ENCODE measurements around the gene THRB. TPM values are rescaled to one million over a fixed set of nuclear protein-coding genes. Genes with fewer than 3 reads are reported as not detected.

THRB gene
- total and polyA plus RNA-seq, 9 of the 15 experiments (the other 6 are each of a cell fraction or from before 2014, with no cell fraction given): 1.7 to 14.9 (median 6.9) TPM

- in situ Hi-C loops (cut with MboI): no loop called here
- BruUV-seq (replicated peaks): no TSS peak
These were observed 60.0 kb downstream of the THRB start for GRCh38 chr3:24434651-24435050.

GRCh38 chr3:24433838-24434591 is 60.6 kb downstream of the THRB start:
- no peaks in the 10 kb centered on the region for H3K79me2 ChIP-seq (ENCODE audit: control insufficient read depth, insufficient read depth, low read length)
- no peak for ATAC-seq
- H3K4me3 ChIP-seq: no peak overlapping the region
- DNase-seq (ENCODE audit: extremely low read depth in 1 of 4, low spot score in 3 of 4): no peak
- H3K9me1 ChIP-seq (ENCODE audit: control insufficient read depth, insufficient read depth, low read length): no peaks in the 10 kb centered on the region
- no peaks in the 10 kb centered on the region for H4K20me1 ChIP-seq (replicated peaks; ENCODE audit: control insufficient read depth, insufficient read depth, low read length)
- no peaks in the 10 kb centered on the region for H3K9me3 ChIP-seq (replicated peaks; ENCODE audit: control insufficient read depth, insufficient read depth, low read depth, low read length)
- ChIA-PET CTCF (ENCODE audit: low intra/inter-chr PET ratio) (no interaction called here), POLR2A (interaction anchor here (0.7 to 1.9 kb wide), 4 partner anchors 8 to 240 kb away, joined by 3 to 4 read pairs (median 3); no protein-coding TSS in a partner anchor)
- H3K27ac ChIP-seq (ENCODE audit: extremely low read depth, low read depth, low read length): no peak overlapping the region
- no peaks in the 10 kb centered on the region for H3K36me3 ChIP-seq (ENCODE audit: control insufficient read depth, insufficient read depth, low read length)
- 47% methylated on average over 5 of the region's 5 CpGs for WGBS (ENCODE audit: insufficient coverage, low coverage, missing lambda C conversion rate)
- H2AFZ ChIP-seq (ENCODE audit: low read depth, low read length): no peak overlapping the region
- FAIRE-seq: no peak
- no peaks in the 10 kb centered on the region; a peak in 2 of 5 replicates for H3K4me1 ChIP-seq (replicated peaks in 1 of 2; ENCODE audit: control insufficient read depth in 2 of 2, insufficient read depth in 2 of 2, low read length in 2 of 2)
- no TSS peak for BruUV-seq (replicated peaks)
- no peaks in the 10 kb centered on the region for H3K27me3 ChIP-seq (ENCODE audit: control insufficient read depth in 2 of 2, insufficient read depth in 2 of 2, low read length in 2 of 2)
- H3K9ac ChIP-seq (ENCODE audit: insufficient read depth in 1 of 2, low read depth in 2 of 2, low read length in 2 of 2): no peak overlapping the region
- intact Hi-C loops (cut with micrococcal nuclease) (no loop called here), in situ Hi-C loops (cut with MboI) (no loop called here)
- no peak overlapping the region for H3K4me2 ChIP-seq (ENCODE audit: insufficient read depth, low read length)
- TF ChIP-seq RBBP5 (IDR thresholded peaks at IDR 0.05; ENCODE audit: borderline replicate concordance, insufficient read depth, low read length, poor library complexity, severe bottlenecking) (no peak), ZNF431 (CRISPR knock-in tag; IDR thresholded peaks at IDR 0.05) (no peak), ZNF311 (CRISPR knock-in tag; IDR thresholded peaks at IDR 0.05) (no peak), ZFP1 (CRISPR knock-in tag; IDR thresholded peaks at IDR 0.05) (no peak), CEBPZ (IDR thresholded peaks at IDR 0.05; ENCODE audit: borderline replicate concordance, low read depth, low read length) (no peak), TRIM24 (IDR thresholded peaks at IDR 0.05) (no peak), ZHX1 (conservative IDR thresholded peaks at IDR 0.05; ENCODE audit: low read length) (no peak), PYGO2 (tag; IDR thresholded peaks at IDR 0.05) (no peak)

More at GRCh38 chr3:24434651-24435050, 60.0 kb downstream of the THRB start:
- DNase-seq (ENCODE audit: extremely low read depth in 1 of 4, low spot score in 3 of 4): no peak
- Histone ChIP-seq H3K9me1 (ENCODE audit: control insufficient read depth, insufficient read depth, low read length) (no peaks in the 10 kb centered on the region), H3K4me3 (no peak overlapping the region), H3K4me2 (ENCODE audit: insufficient read depth, low read length) (no peak overlapping the region), H3K27me3 (ENCODE audit: control insufficient read depth in 2 of 2, insufficient read depth in 2 of 2, low read length in 2 of 2) (no peaks in the 10 kb centered on the region), H3K9me3 (replicated peaks; ENCODE audit: control insufficient read depth, insufficient read depth, low read depth, low read length) (no peaks in the 10 kb centered on the region), H4K20me1 (replicated peaks; ENCODE audit: control insufficient read depth, insufficient read depth, low read length) (no peaks in the 10 kb centered on the region), H3K4me1 (replicated peaks in 1 of 2; ENCODE audit: control insufficient read depth in 2 of 2, insufficient read depth in 2 of 2, low read length in 2 of 2) (no peaks in the 10 kb centered on the region; a peak in 2 of 5 replicates), H3K27ac (ENCODE audit: extremely low read depth, low read depth, low read length) (no peak overlapping the region), H2AFZ (ENCODE audit: low read depth, low read length) (no peak overlapping the region), H3K9ac (ENCODE audit: insufficient read depth in 1 of 2, low read depth in 2 of 2, low read length in 2 of 2) (no peak overlapping the region), H3K79me2 (ENCODE audit: control insufficient read depth, insufficient read depth, low read length) (no peaks in the 10 kb centered on the region), H3K36me3 (ENCODE audit: control insufficient read depth, insufficient read depth, low read length) (no peaks in the 10 kb centered on the region)
- TF ChIP-seq HNRNPK (IDR thresholded peaks at IDR 0.05; ENCODE audit: low read depth, low read length, poor library complexity, severe bottlenecking): no peak
- FAIRE-seq: no peak
- POLR2A ChIA-PET: interaction anchor here (0.9 to 1.1 kb wide), 2 partner anchors 9 to 14 kb away, joined by 3 read pairs; no protein-coding TSS in a partner anchor
- whole genome bisulfite sequencing (ENCODE audit: insufficient coverage, low coverage, missing lambda C conversion rate): 29% methylated on average over 1 of the region's 1 CpG
- ATAC-seq: no peak
- intact Hi-C loops (cut with micrococcal nuclease): no loop called here
- CTCF ChIA-PET (ENCODE audit: low intra/inter-chr PET ratio): no interaction called here

Data from K562 (cell line).